ENCODE results near the gene LMF1. TPM values are rescaled to one million over a fixed set of nuclear protein-coding genes. Genes with fewer than 3 reads are reported as not detected.

LMF1 gene
- total RNA-seq, 1 donor from 2014 or later, result 19.0 TPM

DNA sequence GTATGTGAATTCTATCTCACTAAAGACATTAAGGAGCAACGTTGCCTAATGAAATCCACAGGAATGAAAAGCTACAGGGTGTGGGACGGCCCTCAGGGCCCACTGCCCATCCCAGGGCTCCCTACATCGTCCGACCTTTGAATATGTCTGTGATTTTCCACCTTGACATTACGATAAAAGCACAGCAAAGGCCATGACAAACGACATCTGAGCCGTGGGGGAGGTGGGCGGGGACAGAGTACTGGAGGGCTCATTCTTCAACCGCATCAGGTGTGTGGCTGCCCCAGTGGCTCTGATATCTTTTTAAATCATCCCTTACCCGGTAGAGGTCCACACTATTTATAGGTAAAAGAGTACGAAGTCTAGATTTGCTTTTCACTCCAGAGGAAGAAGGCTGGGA is 35.1 kb downstream of the LMF1 start:
- peaks cover 7% of the 10 kb centered on the region for H3K36me3 ChIP-seq
- ATAC-seq, result no peak
- intact Hi-C loops (cut with DNase I), result no loop called here

DNA sequence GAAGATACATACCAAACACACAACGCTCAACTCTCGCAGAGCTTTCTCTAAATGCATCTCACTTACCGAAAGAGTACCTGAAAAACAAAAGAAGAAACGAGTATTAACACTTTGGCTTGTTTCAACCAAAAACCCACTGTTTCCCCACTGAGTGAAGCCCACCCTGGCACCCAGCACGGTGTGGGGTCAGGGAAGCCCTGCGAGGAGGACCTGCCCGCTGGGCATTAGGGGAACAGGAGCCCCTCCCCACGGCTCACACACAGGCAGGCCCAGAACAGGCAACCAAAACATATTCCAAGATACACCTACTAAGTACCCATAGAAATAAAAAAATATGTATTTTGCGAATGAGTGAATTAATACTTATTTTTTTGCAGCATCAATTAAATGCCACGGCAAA is 36.6 kb downstream of the LMF1 start:
- H3K27me3 ChIP-seq, result no peaks in the 10 kb centered on the region
- H3K4me3 ChIP-seq, result no peak overlapping the region
- H3K36me3 ChIP-seq, result peaks cover 10% of the 10 kb centered on the region
- no peak for ATAC-seq
- intact Hi-C loops (cut with DNase I), result no loop called here
- no peak for TF ChIP-seq CTCF (IDR thresholded peaks at IDR 0.05)
- H3K4me1 ChIP-seq, result no peaks in the 10 kb centered on the region
- DNase-seq, result no peak
- no peaks in the 10 kb centered on the region for H3K9me3 ChIP-seq
- H3K27ac ChIP-seq, result no peak overlapping the region

More for the DNA sequence above, 35.1 kb downstream of the LMF1 start:
- Histone ChIP-seq H3K4me1 (no peaks in the 10 kb centered on the region), H3K9me3 (no peaks in the 10 kb centered on the region), H3K4me3 (no peak overlapping the region), H3K27ac (no peak overlapping the region), H3K27me3 (no peaks in the 10 kb centered on the region)
- no peak for TF ChIP-seq CTCF (IDR thresholded peaks at IDR 0.05)
- no peak for DNase-seq

- H3K9me3 ChIP-seq, result no peaks in the 10 kb centered on the region
- DNase-seq (no peak), ATAC-seq (no peak)
- H3K36me3 ChIP-seq, result peaks cover 10% of the 10 kb centered on the region
- H3K27ac ChIP-seq, result no peak overlapping the region
- intact Hi-C loops (cut with DNase I), result no loop called here
- no peaks in the 10 kb centered on the region for H3K4me1 ChIP-seq
- no peak for TF ChIP-seq CTCF (IDR thresholded peaks at IDR 0.05)
- H3K27me3 ChIP-seq, result no peaks in the 10 kb centered on the region
- no peak overlapping the region for H3K4me3 ChIP-seq
Observed at GRCh38 chr16:933581-933980, 37.2 kb downstream of the LMF1 start.

DNA sequence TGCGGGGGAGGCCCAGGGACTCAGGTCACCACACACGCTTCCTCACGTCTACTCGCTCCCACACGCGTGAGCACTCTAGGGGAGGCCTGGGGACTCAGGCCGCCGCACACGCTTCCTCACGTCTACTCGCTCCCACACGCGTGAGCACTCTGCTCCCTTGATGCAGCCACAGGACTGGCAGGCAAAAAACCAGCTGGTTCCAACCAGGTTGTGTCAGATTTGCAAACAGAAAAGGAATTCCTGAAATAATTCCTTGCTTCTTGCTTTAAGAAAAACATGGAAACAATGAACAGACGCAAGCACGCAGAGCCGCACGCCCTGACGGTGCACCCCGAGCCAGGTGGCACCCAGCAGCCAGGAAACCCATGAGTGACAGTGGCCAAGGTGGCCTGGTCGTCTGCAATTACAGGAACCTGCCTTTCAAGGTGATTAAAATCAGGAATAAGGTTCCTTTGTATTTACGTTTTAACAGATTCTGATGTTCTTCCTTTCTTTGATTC is 37.9 kb downstream of the LMF1 start:
- H3K9me3 ChIP-seq, result no peaks in the 10 kb centered on the region
- ATAC-seq (no peak), DNase-seq (no peak)
- H3K4me1 ChIP-seq, result no peaks in the 10 kb centered on the region
- TF ChIP-seq CTCF (IDR thresholded peaks at IDR 0.05), result no peak
- H3K27ac ChIP-seq, result no peak overlapping the region
- no peaks in the 10 kb centered on the region for H3K27me3 ChIP-seq
- H3K4me3 ChIP-seq, result no peak overlapping the region
- intact Hi-C loops (cut with DNase I), result no loop called here
- peaks cover 10% of the 10 kb centered on the region for H3K36me3 ChIP-seq

GRCh38 chr16:931626-932500 is 38.9 kb downstream of the LMF1 start:
- no peak for TF ChIP-seq CTCF (IDR thresholded peaks at IDR 0.05)
- ATAC-seq (peak; percentile 10), DNase-seq (no peak)
- no peaks in the 10 kb centered on the region for H3K27me3 ChIP-seq
- intact Hi-C loops (cut with DNase I), result no loop called here
- H3K4me3 ChIP-seq, result no peak overlapping the region
- no peak overlapping the region for H3K27ac ChIP-seq
- H3K9me3 ChIP-seq, result no peaks in the 10 kb centered on the region
- H3K4me1 ChIP-seq, result no peaks in the 10 kb centered on the region
- peaks cover 10% of the 10 kb centered on the region for H3K36me3 ChIP-seq

Data from upper lobe of right lung (tissue), 1 donor.